ENCODE data around the gene CEMP1.

DNA sequence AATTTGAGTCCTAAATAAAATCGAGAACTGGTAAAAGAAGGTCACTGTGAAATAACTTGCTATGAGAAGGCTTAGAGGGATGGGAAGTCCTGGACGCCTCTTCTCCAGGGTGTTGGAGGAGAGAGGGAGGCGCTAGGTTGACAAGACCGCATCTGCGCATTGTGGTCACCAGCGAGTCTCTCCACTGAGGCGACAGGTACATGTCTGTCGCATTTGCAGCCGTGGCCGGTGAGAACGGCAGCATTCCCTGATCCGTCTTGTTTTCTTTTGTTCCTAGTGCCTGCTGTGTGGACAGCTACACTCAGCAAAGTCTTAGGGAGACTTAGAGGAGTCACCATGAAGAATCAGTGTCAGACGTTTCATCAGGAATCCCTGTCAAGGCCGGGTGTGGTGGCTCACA, 25.5 kb downstream of the CEMP1 start:
- TF ChIP-seq, protein P1, sequence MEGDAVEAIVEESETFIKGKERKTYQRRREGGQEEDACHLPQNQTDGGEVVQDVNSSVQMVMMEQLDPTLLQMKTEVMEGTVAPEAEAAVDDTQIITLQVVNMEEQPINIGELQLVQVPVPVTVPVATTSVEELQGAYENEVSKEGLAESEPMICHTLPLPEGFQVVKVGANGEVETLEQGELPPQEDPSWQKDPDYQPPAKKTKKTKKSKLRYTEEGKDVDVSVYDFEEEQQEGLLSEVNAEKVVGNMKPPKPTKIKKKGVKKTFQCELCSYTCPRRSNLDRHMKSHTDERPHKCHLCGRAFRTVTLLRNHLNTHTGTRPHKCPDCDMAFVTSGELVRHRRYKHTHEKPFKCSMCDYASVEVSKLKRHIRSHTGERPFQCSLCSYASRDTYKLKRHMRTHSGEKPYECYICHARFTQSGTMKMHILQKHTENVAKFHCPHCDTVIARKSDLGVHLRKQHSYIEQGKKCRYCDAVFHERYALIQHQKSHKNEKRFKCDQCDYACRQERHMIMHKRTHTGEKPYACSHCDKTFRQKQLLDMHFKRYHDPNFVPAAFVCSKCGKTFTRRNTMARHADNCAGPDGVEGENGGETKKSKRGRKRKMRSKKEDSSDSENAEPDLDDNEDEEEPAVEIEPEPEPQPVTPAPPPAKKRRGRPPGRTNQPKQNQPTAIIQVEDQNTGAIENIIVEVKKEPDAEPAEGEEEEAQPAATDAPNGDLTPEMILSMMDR (IDR thresholded peaks at IDR 0.05 in 2 of 3, conservative IDR thresholded peaks at IDR 0.05 in 1 of 3; ENCODE audit: control insufficient read depth in 2 of 3, extremely low read depth in 1 of 3, insufficient read depth in 1 of 3, low read depth in 3 of 3, low read length in 3 of 3), result no peak
- TF ChIP-seq EGR1 (IDR thresholded peaks at IDR 0.05; ENCODE audit: borderline replicate concordance in 1 of 2, low read depth in 2 of 2, low read length in 2 of 2) (no peak), BHLHE40 (IDR thresholded peaks at IDR 0.05; ENCODE audit: borderline replicate concordance in 1 of 2, low read depth in 2 of 2, low read length in 1 of 2) (no peak), JUND (IDR thresholded peaks at IDR 0.05; ENCODE audit: low read depth, low read length) (no peak), CREB1 (IDR thresholded peaks at IDR 0.05; ENCODE audit: low read depth) (no peak), REST (IDR thresholded peaks at IDR 0.05; ENCODE audit: low read depth, low read length) (no peak), EZH2 (IDR thresholded peaks at IDR 0.05; ENCODE audit: borderline replicate concordance, control insufficient read depth, low read depth, low read length) (no peak), POLR2A (IDR thresholded peaks at IDR 0.05; ENCODE audit: low read depth, low read length) (no peak), POLR2AphosphoS5 (IDR thresholded peaks at IDR 0.05; ENCODE audit: low read length) (no peak), YY1 (IDR thresholded peaks at IDR 0.05; ENCODE audit: low read depth, low read length) (no peak), NRF1 (conservative IDR thresholded peaks at IDR 0.05; ENCODE audit: low read depth, low read length) (no peak), ZBTB11 (CRISPR knock-in tag; IDR thresholded peaks at IDR 0.05) (no peak), SRF (IDR thresholded peaks at IDR 0.05; ENCODE audit: low read depth in 2 of 2, low read length in 2 of 2) (no peak)
- TF ChIP-seq, protein P2, sequence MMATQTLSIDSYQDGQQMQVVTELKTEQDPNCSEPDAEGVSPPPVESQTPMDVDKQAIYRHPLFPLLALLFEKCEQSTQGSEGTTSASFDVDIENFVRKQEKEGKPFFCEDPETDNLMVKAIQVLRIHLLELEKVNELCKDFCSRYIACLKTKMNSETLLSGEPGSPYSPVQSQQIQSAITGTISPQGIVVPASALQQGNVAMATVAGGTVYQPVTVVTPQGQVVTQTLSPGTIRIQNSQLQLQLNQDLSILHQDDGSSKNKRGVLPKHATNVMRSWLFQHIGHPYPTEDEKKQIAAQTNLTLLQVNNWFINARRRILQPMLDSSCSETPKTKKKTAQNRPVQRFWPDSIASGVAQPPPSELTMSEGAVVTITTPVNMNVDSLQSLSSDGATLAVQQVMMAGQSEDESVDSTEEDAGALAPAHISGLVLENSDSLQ (IDR thresholded peaks at IDR 0.05), result no peak
